Measurements from ENCODE around the gene DCTN2. TPM values are rescaled to one million over a fixed set of nuclear protein-coding genes. Genes with fewer than 3 reads are reported as not detected.

DCTN2 gene
- total RNA-seq, 4 donors from 2014 or later = 161 to 326 (median 229) TPM

GRCh38 chr12:57523706-57524614 lies 23.0 kb downstream of the DCTN2 start:
- peak overlapping the region; percentile 90 to 98 (median 96) for H3K27ac ChIP-seq
- no peaks in the 10 kb centered on the region for H3K9me3 ChIP-seq
- peaks cover 0 to 40% (median 0%) of the 10 kb centered on the region in 3 donors for H3K36me3 ChIP-seq
- H3K4me3 ChIP-seq = peak overlapping the region; percentile 76 to 83 (median 80)
- DNase-seq = no peak
- TF ChIP-seq POLR2A (IDR thresholded peaks at IDR 0.05) = no peak
- TF ChIP-seq, protein P1, sequence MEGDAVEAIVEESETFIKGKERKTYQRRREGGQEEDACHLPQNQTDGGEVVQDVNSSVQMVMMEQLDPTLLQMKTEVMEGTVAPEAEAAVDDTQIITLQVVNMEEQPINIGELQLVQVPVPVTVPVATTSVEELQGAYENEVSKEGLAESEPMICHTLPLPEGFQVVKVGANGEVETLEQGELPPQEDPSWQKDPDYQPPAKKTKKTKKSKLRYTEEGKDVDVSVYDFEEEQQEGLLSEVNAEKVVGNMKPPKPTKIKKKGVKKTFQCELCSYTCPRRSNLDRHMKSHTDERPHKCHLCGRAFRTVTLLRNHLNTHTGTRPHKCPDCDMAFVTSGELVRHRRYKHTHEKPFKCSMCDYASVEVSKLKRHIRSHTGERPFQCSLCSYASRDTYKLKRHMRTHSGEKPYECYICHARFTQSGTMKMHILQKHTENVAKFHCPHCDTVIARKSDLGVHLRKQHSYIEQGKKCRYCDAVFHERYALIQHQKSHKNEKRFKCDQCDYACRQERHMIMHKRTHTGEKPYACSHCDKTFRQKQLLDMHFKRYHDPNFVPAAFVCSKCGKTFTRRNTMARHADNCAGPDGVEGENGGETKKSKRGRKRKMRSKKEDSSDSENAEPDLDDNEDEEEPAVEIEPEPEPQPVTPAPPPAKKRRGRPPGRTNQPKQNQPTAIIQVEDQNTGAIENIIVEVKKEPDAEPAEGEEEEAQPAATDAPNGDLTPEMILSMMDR (IDR thresholded peaks at IDR 0.05) = no peak
- H3K27me3 ChIP-seq = no peaks in the 10 kb centered on the region
- H3K4me1 ChIP-seq = peaks cover 4 to 46% (median 25%) of the 10 kb centered on the region in 4 donors

DNA sequence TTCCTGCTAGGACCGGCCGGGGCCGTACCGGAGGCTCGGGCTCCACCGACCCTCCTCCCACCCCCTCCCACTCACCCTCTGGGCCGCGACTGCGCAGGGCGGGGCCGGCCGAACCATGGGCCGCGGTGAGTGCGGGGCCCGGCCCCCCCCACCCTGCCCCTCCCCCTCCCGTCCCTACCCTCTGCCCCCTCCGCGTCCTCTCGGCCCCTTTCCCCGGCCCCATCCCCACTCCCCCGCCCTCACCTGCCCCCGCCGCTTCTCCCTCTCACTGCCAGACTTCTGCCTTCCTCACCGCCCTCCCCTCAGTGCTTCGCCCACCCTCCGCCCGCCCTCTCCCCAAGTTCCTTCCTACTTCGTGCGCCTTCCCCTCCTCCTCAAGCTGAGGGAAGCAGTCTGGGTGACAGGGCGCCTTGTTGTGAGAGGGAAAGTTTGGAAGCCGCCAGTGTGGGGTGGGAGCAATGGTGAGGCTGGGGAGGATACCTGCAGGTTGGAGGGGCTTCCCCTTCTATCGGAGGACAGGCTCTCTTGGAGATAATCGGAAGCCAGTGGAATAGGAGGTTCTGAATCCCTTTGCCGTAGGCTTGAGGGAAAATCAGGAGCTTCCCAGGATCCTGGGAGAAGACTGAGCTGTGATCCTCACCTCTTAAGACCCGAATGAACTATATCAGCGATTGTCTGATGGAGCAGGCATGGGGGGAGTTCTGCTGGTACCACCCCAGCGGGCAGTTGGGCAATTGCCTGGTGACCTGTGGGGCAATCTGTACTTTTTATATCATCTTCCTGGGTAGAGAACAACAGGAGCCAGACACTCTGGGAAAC lies 23.9 kb downstream of the DCTN2 start:
- Histone ChIP-seq H3K9me3 (no peaks in the 10 kb centered on the region), H3K27me3 (no peaks in the 10 kb centered on the region), H3K36me3 (peaks cover 0 to 31% (median 0%) of the 10 kb centered on the region in 3 donors), H3K4me3 (peak overlapping the region; percentile 76 to 83 (median 80)), H3K4me1 (peaks cover 4 to 55% (median 29%) of the 10 kb centered on the region in 4 donors), H3K27ac (peak overlapping the region; percentile 90 to 98 (median 96))
- TF ChIP-seq, protein P1 (IDR thresholded peaks at IDR 0.05) = peak in 2 of 6 experiments; percentile 10 to 13
- peak in 1 of 2 donors; percentile 51 for TF ChIP-seq POLR2A (IDR thresholded peaks at IDR 0.05)
- DNase-seq = peak in 2 of 3 donors; percentile 54 to 77

GRCh38 chr12:57522011-57522886 lies 24.7 kb downstream of the DCTN2 start, which contains the start of gene MBD6:
MBD6 (plus strand) TSS chr12:57522824; CDS start chr12:57524304, 1,480 bp downstream.
- peaks cover 0 to 26% (median 0%) of the 10 kb centered on the region in 3 donors for H3K36me3 ChIP-seq
- H3K27me3 ChIP-seq = no peaks in the 10 kb centered on the region
- peak within 1 kb of the TSS; percentile 90 to 98 (median 96) for H3K27ac ChIP-seq
- H3K9me3 ChIP-seq = no peaks in the 10 kb centered on the region
- TF ChIP-seq POLR2A (IDR thresholded peaks at IDR 0.05) = peak; percentile 29 to 40
- TF ChIP-seq, protein P1 (IDR thresholded peaks at IDR 0.05) = no peak
- H3K4me3 ChIP-seq = peak within 1 kb of the TSS; percentile 76 to 83 (median 80)
- DNase-seq = peak; percentile 84 to 96 (median 96)
- H3K4me1 ChIP-seq = peaks cover 4 to 60% (median 29%) of the 10 kb centered on the region in 4 donors

- peaks cover 0 to 26% (median 0%) of the 10 kb centered on the region in 3 donors for H3K36me3 ChIP-seq
- H3K27ac ChIP-seq = peak overlapping the region; percentile 90 to 98 (median 96)
- peak overlapping the region in 3 of 4 donors; percentile 79 to 83 (median 81) for H3K4me3 ChIP-seq
- peaks cover 4 to 60% (median 29%) of the 10 kb centered on the region in 4 donors for H3K4me1 ChIP-seq
- H3K9me3 ChIP-seq = no peaks in the 10 kb centered on the region
- H3K27me3 ChIP-seq = no peaks in the 10 kb centered on the region
- no peak for TF ChIP-seq POLR2A (IDR thresholded peaks at IDR 0.05)
- TF ChIP-seq, protein P1 (IDR thresholded peaks at IDR 0.05) = no peak
- DNase-seq = peak; percentile 44 to 74 (median 66)
Measured at GRCh38 chr12:57521525-57522010, 25.4 kb downstream of the DCTN2 start.

Data from Peyer's patch (tissue), 4 donors.